Muscle of back (tissue), 11 donors: ENCODE data around the gene DPYSL3. TPM values are rescaled to one million over a fixed set of nuclear protein-coding genes. Genes with fewer than 3 reads are reported as not detected.

Source experiments
- DNase-seq, 3 donors: peaks; one replicate each; pipeline versions ENCODE4 v3.0.0 to v3.0.0-alpha.2; 2013
- polyA plus RNA-seq, 10 donors: library from polyadenylated mRNA; unstranded; fragments of 120-200 nt; gene quantifications; one replicate each; pipeline ENCODE4 v1.2.1, GENCODE V29; 2013; ENCODE audit not compliant: insufficient read length in 10 of 10

Gene DPYSL3
- polyA plus RNA-seq, 10 donors = 82.9 to 191 (median 128) TPM

GRCh38 chr5:147479949-147480348, 29.9 kb downstream of the DPYSL3 start:
- DNase-seq = no peak

- no peak for DNase-seq
Observed at GRCh38 chr5:147479444-147479843, 30.4 kb downstream of the DPYSL3 start.

GRCh38 chr5:147474140-147474539, 35.7 kb downstream of the DPYSL3 start:
- no peak for DNase-seq

- DNase-seq = peak in 2 of 3 donors; percentile 85 to 92
Observed at GRCh38 chr5:147472664-147473475, 37.0 kb downstream of the DPYSL3 start.

GRCh38 chr5:147467973-147468508, 41.8 kb downstream of the DPYSL3 start:
- DNase-seq = no peak

- DNase-seq = peak in 2 of 3 donors; percentile 77 to 89
Observed at GRCh38 chr5:147466360-147466980, 43.4 kb downstream of the DPYSL3 start.

- DNase-seq = peak in 2 of 3 donors; percentile 47 to 65
Observed at GRCh38 chr5:147465747-147466146, 44.1 kb downstream of the DPYSL3 start.

GRCh38 chr5:147464211-147464610, 45.7 kb downstream of the DPYSL3 start:
- no peak for DNase-seq

- DNase-seq = no peak
Observed at GRCh38 chr5:147461915-147462314, 48.0 kb downstream of the DPYSL3 start.

GRCh38 chr5:147460380-147460779, 49.5 kb downstream of the DPYSL3 start:
- DNase-seq = no peak

GRCh38 chr5:147458581-147458980, 51.3 kb downstream of the DPYSL3 start:
- DNase-seq = no peak

GRCh38 chr5:147455822-147456450, 53.9 kb downstream of the DPYSL3 start:
- peak in 2 of 3 donors; percentile 41 to 70 for DNase-seq

- peak; percentile 80 to 94 (median 85) for DNase-seq
Observed at GRCh38 chr5:147454996-147455677, 54.7 kb downstream of the DPYSL3 start.

- peak; percentile 92 to 98 (median 96) for DNase-seq
Observed at GRCh38 chr5:147453875-147454814, 55.7 kb downstream of the DPYSL3 start.

- no peak for DNase-seq
Observed at GRCh38 chr5:147452165-147452811, 57.6 kb downstream of the DPYSL3 start.

- DNase-seq = no peak
Observed at GRCh38 chr5:147451193-147451592, 58.7 kb downstream of the DPYSL3 start.

GRCh38 chr5:147450606-147451005, 59.3 kb downstream of the DPYSL3 start:
- DNase-seq = no peak

GRCh38 chr5:147448766-147449165, 61.1 kb downstream of the DPYSL3 start:
- no peak for DNase-seq

- DNase-seq = peak in 2 of 3 donors; percentile 61 to 69
Observed at GRCh38 chr5:147446523-147446922, 63.3 kb downstream of the DPYSL3 start.

GRCh38 chr5:147445917-147446316, 64.0 kb downstream of the DPYSL3 start:
- DNase-seq = peak in 2 of 3 donors; percentile 31 to 67
